Stimulated activated CD8-positive, alpha-beta memory T cell treated with anti-CD3 and anti-CD28 coated beads, Interleukin-12 subunit alpha, Interleukin-12 subunit beta, amount 100 ng/mL, for 4 hours (primary cell): ENCODE measurements around the gene CD47.

Experiments
- DNase-seq: peaks from one replicate; pipeline ENCODE4 v3.0.0-alpha.2; 2020; ENCODE audit warnings: low read depth

Gene CD47

GRCh38 chr3:108091498-108092250 lies 843 bp upstream of the CD47 start:
- no peak for DNase-seq

GRCh38 chr3:108090049-108090700 lies 656 bp downstream of the CD47 start:
- peak; percentile 41 for DNase-seq

DNA sequence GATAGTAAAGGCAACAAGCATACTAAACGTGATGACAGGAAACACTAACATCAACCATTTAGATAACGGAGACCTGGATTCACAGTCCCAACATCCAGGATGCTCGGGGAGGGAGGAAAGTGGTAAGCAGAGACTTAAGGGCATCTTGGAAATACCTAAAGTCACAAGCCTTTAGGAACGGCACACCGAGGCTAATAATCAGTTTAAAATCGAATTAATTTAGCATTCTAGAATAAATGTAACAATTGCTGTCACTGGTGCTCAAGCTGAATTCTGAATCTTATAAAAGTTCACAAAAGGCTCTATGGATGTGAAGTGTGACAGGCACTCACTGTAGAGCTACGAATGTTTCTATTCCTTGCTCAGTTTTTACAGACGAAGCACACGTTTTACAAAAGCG lies 1.3 kb downstream of the CD47 start:
- DNase-seq = no peak

GRCh38 chr3:108088697-108089096 lies 2.1 kb downstream of the CD47 start:
- no peak for DNase-seq

DNA sequence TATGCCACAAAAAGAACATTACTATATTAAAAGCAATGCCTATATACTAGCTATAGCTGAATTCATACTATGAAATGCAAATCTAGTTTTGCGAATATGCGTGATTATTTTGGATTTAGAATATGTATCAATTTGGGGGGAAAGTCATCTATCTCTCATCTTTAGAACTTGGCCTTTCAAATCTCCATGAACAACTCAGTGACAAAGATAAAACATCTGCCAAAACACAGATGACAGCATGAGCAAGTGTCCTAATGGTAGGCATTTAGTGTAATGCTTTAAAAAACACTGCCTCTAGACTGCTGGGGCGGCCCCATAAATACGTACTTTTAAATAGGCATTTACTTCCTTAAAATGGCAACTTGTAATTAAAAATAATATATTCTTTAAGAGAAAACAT lies 2.7 kb downstream of the CD47 start:
- DNase-seq = no peak

GRCh38 chr3:108086653-108087052 lies 4.2 kb downstream of the CD47 start:
- no peak for DNase-seq

- DNase-seq = no peak
Measured at GRCh38 chr3:108085810-108086350, 5.0 kb downstream of the CD47 start.

GRCh38 chr3:108085370-108085769 lies 5.5 kb downstream of the CD47 start:
- DNase-seq = no peak

- no peak for DNase-seq
Measured at GRCh38 chr3:108079877-108080276, 11.0 kb downstream of the CD47 start.

DNA sequence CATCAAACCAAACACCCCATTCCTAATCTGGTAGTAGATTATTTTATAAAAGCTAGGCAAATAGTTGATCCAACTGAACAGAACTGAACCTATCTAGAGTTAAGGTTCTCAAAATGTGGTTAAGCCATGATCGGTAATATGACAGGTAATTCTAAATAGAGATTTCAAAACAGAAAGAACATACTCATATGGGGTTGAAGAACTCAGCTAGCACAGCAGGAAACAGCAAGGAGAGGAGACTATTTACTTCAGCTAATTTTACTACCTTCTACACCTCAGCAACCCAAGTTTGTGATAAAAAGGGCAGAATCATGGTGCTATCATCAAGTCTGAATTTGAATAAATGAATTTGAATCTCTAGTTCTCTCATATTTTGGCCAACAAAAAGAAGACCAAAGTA lies 11.8 kb downstream of the CD47 start:
- DNase-seq = no peak

GRCh38 chr3:108076564-108076963 lies 14.3 kb downstream of the CD47 start:
- no peak for DNase-seq

GRCh38 chr3:108073764-108074431 lies 16.9 kb downstream of the CD47 start:
- no peak for DNase-seq

GRCh38 chr3:108071368-108071767 lies 19.5 kb downstream of the CD47 start:
- DNase-seq = no peak

GRCh38 chr3:108070356-108070755 lies 20.5 kb downstream of the CD47 start:
- no peak for DNase-seq

GRCh38 chr3:108067768-108068167 lies 23.1 kb downstream of the CD47 start:
- no peak for DNase-seq

GRCh38 chr3:108065096-108065495 lies 25.7 kb downstream of the CD47 start:
- no peak for DNase-seq

DNA sequence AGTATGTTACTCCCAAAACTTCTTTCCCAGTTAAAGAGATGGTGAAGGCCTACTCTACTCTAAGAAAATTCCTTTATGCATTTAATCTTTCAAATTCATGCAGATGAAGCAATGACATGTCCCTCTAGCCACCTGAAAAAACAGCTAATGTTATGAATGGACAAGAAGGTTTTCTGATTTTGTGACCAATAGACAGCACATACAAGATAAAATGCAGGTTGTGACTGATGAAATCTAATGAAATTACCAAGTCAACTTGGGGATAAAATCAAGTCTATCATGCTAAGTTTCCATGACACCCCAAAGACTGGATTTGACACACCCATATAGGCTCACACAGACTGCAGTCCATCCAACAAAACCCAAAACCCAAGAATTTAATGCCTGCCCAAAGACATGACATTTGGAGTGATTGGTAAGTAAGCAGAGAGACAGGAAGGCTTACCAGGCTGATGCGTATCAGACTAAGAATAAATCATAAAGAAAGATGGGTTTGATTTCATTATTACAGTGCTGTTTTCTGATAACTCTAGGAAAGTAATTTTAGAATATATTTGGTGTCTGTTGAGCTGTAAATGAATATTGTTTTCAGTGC lies 26.4 kb downstream of the CD47 start:
- DNase-seq = no peak

GRCh38 chr3:108062051-108062450 lies 28.8 kb downstream of the CD47 start:
- no peak for DNase-seq

GRCh38 chr3:108060331-108060730 lies 30.5 kb downstream of the CD47 start:
- DNase-seq = no peak

DNA sequence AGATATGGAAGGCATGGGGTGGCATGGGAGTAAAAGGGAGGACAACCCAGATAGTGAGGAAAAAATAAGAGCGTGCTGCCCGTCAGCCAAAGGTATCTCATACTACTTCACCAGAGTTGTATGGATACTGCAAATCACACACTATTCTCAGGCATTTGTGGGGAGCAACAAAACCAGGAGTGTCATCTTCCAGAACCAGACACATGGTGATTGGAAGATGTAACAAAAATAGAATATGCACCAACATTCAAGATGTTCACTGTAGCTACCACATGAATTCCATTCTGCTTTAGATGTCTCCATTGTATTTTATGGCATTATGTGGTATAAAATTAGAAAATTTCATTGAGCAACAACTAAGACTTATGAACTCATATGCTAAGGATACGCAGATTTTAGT lies 34.9 kb downstream of the CD47 start:
- no peak for DNase-seq

- DNase-seq = no peak
Measured at GRCh38 chr3:108054935-108055334, 35.9 kb downstream of the CD47 start.

- DNase-seq = no peak
Measured at GRCh38 chr3:108053483-108053882, 37.3 kb downstream of the CD47 start.

GRCh38 chr3:108053067-108053466 lies 37.8 kb downstream of the CD47 start:
- DNase-seq = no peak
